GM12892 (cell line): Measurements from ENCODE around the gene U2AF2. TPM values are rescaled to one million over a fixed set of nuclear protein-coding genes. Genes with fewer than 3 reads are reported as not detected.

Source experiments
- DNase-seq: peaks from one replicate; pipeline ENCODE4 v3.0.0; 2011; ENCODE audit not compliant: insufficient read length
- FAIRE-seq: peaks from 2 replicates; lab custom pipeline; 2011; peaks lifted over from hg19 to GRCh38; lab: Jason Lieb, UNC
- POLR2A ChIP-seq: IDR thresholded peaks from 2 replicates; pipeline ENCODE4 v1.6.1; 2011; ENCODE audit warnings: low read depth, low read length, control low read depth
- POLR2AphosphoS5 ChIP-seq: IDR thresholded peaks from 2 replicates; pipeline ENCODE4 v1.6.1; 2011; ENCODE audit warnings: low read depth, low read length, control low read depth
- TAF1 ChIP-seq: IDR thresholded peaks from 2 replicates; pipeline ENCODE4 v1.6.1; 2011; ENCODE audit warnings: low read depth, mild to moderate bottlenecking, control low read depth, low read length, borderline replicate concordance
- polyA plus RNA-seq: library from polyadenylated mRNA; unstranded; fragments of >200 nt; gene quantifications from one replicate; pipeline ENCODE4 v1.2.1, GENCODE V29; 2012; ENCODE audit warnings: missing spikeins, inconsistent platforms; ENCODE audit not compliant: missing spikeins

U2AF2 gene
- polyA plus RNA-seq = 137 TPM

GRCh38 chr19:55654868-55655647, at the start of gene U2AF2:
U2AF2 (plus strand) TSS chr19:55655035; CDS start chr19:55655105, 70 bp downstream.
- DNase-seq = peak; percentile 80
- TF ChIP-seq TAF1 (peak; percentile 24), POLR2AphosphoS5 (peak; percentile 79), POLR2A (peak; percentile 79)
- no peak for FAIRE-seq

GRCh38 chr19:55605207-55605636, 49.6 kb upstream of the U2AF2 start:
- peak; percentile 94 for FAIRE-seq
- TF ChIP-seq TAF1 (no peak), POLR2AphosphoS5 (no peak; the same call in 1 of the 2 replicates), POLR2A (peak; percentile 17; the same call in 1 of the 2 replicates)
- DNase-seq = peak; percentile 92

GRCh38 chr19:55605637-55606470, 49.0 kb upstream of the U2AF2 start, which contains the start of gene ZNF865:
ZNF865 (plus strand) TSS chr19:55605647; CDS start chr19:55613619, 7,972 bp downstream.
- DNase-seq (no peak), FAIRE-seq (peak; percentile 82)
- TF ChIP-seq POLR2A (no peak), POLR2AphosphoS5 (no peak), TAF1 (peak; percentile 34; the same call in 1 of the 2 replicates)

GRCh38 chr19:55606471-55606787, 48.4 kb upstream of the U2AF2 start:
- FAIRE-seq (no peak), DNase-seq (no peak)
- TF ChIP-seq POLR2A (no peak), TAF1 (no peak), POLR2AphosphoS5 (no peak)

GRCh38 chr19:55606817-55607216, 48.0 kb upstream of the U2AF2 start:
- TF ChIP-seq POLR2AphosphoS5 = no peak
- TF ChIP-seq POLR2A = no peak
- TF ChIP-seq TAF1 = no peak
- FAIRE-seq = no peak
- no peak for DNase-seq

- TF ChIP-seq TAF1 (no peak), POLR2A (no peak), POLR2AphosphoS5 (no peak)
- DNase-seq = no peak
- FAIRE-seq = no peak
Observed at GRCh38 chr19:55609326-55609725, 45.5 kb upstream of the U2AF2 start.

GRCh38 chr19:55611300-55611982, 43.4 kb upstream of the U2AF2 start:
- TF ChIP-seq TAF1 (no peak), POLR2A (no peak), POLR2AphosphoS5 (no peak)
- FAIRE-seq (no peak), DNase-seq (no peak)

GRCh38 chr19:55611983-55612645, 42.7 kb upstream of the U2AF2 start:
- TF ChIP-seq POLR2A (no peak), POLR2AphosphoS5 (no peak), TAF1 (no peak)
- FAIRE-seq = no peak
- no peak for DNase-seq

- no peak for DNase-seq
Observed at GRCh38 chr19:55613396-55613795, 41.4 kb upstream of the U2AF2 start.

GRCh38 chr19:55613930-55614710, 40.7 kb upstream of the U2AF2 start:
- FAIRE-seq = no peak
- DNase-seq = no peak
- TF ChIP-seq TAF1 = no peak
- TF ChIP-seq POLR2AphosphoS5 = no peak
- no peak for TF ChIP-seq POLR2A

More at GRCh38 chr19:55613396-55613795, 41.4 kb upstream of the U2AF2 start:
- TF ChIP-seq POLR2A = no peak
- TF ChIP-seq POLR2AphosphoS5 = no peak
- no peak for TF ChIP-seq TAF1
- no peak for FAIRE-seq
